KMS-11 (cell line): ENCODE data around the gene CTBP1.
"Not testable (repeated sequence)": the region's sequence is repeated elsewhere in the genome, so short reads cannot be mapped to it uniquely, and the experiment has no call there.

ENCODE experiments used
- H2AFZ ChIP-seq: fragments of 200-600 bp; sonication (generic); 2 replicates; pipeline ENCODE4 v1.6.1; 2016; ENCODE audit warnings: antibody characterized with exemption, mixed run types, low read depth
- H3K27ac ChIP-seq: fragments of 200-600 bp; sonication (generic); 2 replicates; pipeline ENCODE4 v1.6.1; 2016; ENCODE audit warnings: mild to moderate bottlenecking, mixed run types
- H3K27me3 ChIP-seq: fragments of 200-600 bp; sonication (generic); 2 replicates; pipeline ENCODE4 v1.6.1; 2017; ENCODE audit warnings: mild to moderate bottlenecking, low read depth, mixed run types, moderate library complexity; ENCODE audit not compliant: insufficient read depth
- H3K36me3 ChIP-seq: fragments of 200-600 bp; sonication (generic); 2 replicates; pipeline ENCODE4 v1.6.1; 2017; ENCODE audit warnings: mild to moderate bottlenecking, mixed run types; ENCODE audit not compliant: insufficient read depth
- H3K4me1 ChIP-seq: fragments of 200-600 bp; sonication (generic); 2 replicates; pipeline ENCODE4 v1.6.1; 2016; ENCODE audit warnings: mild to moderate bottlenecking, low read depth, mixed run types; ENCODE audit not compliant: poor library complexity, severe bottlenecking
- H3K4me2 ChIP-seq: fragments of 200-600 bp; sonication (generic); 2 replicates; pipeline ENCODE4 v1.7.0; 2016; ENCODE audit warnings: mild to moderate bottlenecking, mixed run types
- H3K4me3 ChIP-seq: fragments of 200-600 bp; sonication (generic); IDR thresholded peaks from 2 replicates; pipeline ENCODE4 v1.6.1; 2017; ENCODE audit warnings: low read depth, low read length, mixed read lengths; ENCODE audit not compliant: insufficient read depth
- H3K79me2 ChIP-seq: fragments of 200-600 bp; sonication (generic); 2 replicates; pipeline ENCODE4 v1.6.1; 2016; ENCODE audit warnings: low read depth, mixed run types; ENCODE audit not compliant: insufficient read depth
- H3K9ac ChIP-seq: fragments of 200-600 bp; sonication (generic); 2 replicates; pipeline ENCODE4 v1.6.1; 2016; ENCODE audit warnings: mild to moderate bottlenecking, mixed run types
- H4K20me1 ChIP-seq: fragments of 200-600 bp; sonication (generic); 2 replicates; pipeline ENCODE4 v1.6.1; 2016; ENCODE audit warnings: mild to moderate bottlenecking, mixed run types; ENCODE audit not compliant: insufficient read depth
- TF ChIP-seq, protein P1 (sequence below): fragments of 200-600 bp; sonication (generic); conservative IDR thresholded peaks from 2 replicates; pipeline ENCODE4 v1.6.1; 2017; ENCODE audit warnings: low read depth, mild to moderate bottlenecking, antibody characterized with exemption, low read length, moderate library complexity, mixed read lengths

CTBP1 gene

GRCh38 chr4:1239141-1239949 lies 9.6 kb downstream of the CTBP1 start:
- Histone ChIP-seq H3K4me2 (no peak overlapping the region), H3K79me2 (peaks cover 23% of the 10 kb centered on the region), H3K27ac (no peak overlapping the region), H3K36me3 (no peaks in the 10 kb centered on the region), H3K4me3 (no peak overlapping the region), H3K4me1 (no peaks in the 10 kb centered on the region), H2AFZ (no peak overlapping the region), H3K27me3 (no peaks in the 10 kb centered on the region), H4K20me1 (no peaks in the 10 kb centered on the region), H3K9ac (no peak overlapping the region)
- TF ChIP-seq, protein P1, sequence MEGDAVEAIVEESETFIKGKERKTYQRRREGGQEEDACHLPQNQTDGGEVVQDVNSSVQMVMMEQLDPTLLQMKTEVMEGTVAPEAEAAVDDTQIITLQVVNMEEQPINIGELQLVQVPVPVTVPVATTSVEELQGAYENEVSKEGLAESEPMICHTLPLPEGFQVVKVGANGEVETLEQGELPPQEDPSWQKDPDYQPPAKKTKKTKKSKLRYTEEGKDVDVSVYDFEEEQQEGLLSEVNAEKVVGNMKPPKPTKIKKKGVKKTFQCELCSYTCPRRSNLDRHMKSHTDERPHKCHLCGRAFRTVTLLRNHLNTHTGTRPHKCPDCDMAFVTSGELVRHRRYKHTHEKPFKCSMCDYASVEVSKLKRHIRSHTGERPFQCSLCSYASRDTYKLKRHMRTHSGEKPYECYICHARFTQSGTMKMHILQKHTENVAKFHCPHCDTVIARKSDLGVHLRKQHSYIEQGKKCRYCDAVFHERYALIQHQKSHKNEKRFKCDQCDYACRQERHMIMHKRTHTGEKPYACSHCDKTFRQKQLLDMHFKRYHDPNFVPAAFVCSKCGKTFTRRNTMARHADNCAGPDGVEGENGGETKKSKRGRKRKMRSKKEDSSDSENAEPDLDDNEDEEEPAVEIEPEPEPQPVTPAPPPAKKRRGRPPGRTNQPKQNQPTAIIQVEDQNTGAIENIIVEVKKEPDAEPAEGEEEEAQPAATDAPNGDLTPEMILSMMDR, result no peak

DNA sequence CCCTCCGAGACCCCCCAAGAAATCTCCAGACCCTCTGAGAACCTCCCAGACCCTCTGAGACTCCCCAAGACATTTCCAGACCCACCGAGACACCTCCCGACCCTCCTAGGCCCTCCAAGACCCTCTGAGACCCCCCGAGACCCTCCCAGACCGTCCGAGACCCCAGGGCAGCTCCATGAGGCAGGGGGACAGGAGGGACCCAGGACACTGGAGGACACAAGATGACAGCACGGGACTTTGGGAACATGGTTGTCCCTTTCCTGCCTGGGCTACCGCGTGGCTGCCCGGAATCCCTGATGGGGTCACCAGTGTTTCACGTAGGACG lies 10.3 kb downstream of the CTBP1 start:
- no peak overlapping the region for H3K4me2 ChIP-seq
- no peaks in the 10 kb centered on the region for H3K27me3 ChIP-seq
- no peak overlapping the region for H3K27ac ChIP-seq
- H4K20me1 ChIP-seq, result no peaks in the 10 kb centered on the region
- H3K4me1 ChIP-seq, result no peaks in the 10 kb centered on the region
- H3K9ac ChIP-seq, result no peak overlapping the region
- H3K4me3 ChIP-seq, result no peak overlapping the region
- peaks cover 17% of the 10 kb centered on the region; the same call in 1 of the 2 replicates for H3K79me2 ChIP-seq
- TF ChIP-seq, protein P1, result no peak
- no peak overlapping the region for H2AFZ ChIP-seq
- H3K36me3 ChIP-seq, result no peaks in the 10 kb centered on the region

DNA sequence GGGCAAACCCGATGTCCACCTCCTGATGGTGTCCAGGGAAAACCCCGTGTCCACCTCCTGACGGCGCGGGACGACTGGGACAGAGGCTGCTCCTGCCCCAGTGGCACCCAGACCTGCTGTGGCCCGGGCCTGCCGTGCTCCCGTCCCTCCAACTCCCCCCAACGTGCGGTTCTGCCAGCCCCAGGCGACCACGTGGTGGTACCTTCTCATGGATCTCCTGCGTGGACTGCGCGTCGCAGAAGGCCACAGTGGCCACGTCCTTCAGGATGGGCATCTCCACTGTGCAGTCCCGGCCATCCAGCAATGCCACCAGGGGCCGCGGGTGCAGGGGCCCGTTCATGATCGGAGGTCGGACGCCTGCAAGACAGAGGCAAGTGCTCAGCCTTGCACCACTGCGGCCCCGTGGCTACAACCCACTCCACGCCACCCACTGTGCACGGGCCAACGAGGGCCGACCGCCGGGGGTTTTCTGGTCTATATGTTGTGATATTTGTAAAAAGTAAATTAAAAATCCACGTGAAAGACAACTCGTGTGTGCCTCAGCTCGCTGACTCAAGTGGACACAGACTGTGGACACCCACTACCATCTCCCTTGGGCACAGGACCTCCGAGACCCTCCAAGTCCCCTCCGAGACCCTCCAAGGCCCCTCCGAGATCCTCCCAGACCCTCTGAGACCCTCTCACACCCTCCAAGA lies 10.8 kb downstream of the CTBP1 start:
- Histone ChIP-seq H3K27me3 (no peaks in the 10 kb centered on the region), H3K4me1 (no peaks in the 10 kb centered on the region), H3K4me3 (no peak overlapping the region), H3K4me2 (no peak overlapping the region), H3K36me3 (no peaks in the 10 kb centered on the region), H3K9ac (no peak overlapping the region), H4K20me1 (no peaks in the 10 kb centered on the region), H3K27ac (no peak overlapping the region), H2AFZ (no peak overlapping the region), H3K79me2 (peaks cover 12% of the 10 kb centered on the region; the same call in 1 of the 2 replicates)
- TF ChIP-seq, protein P1, result no peak

DNA sequence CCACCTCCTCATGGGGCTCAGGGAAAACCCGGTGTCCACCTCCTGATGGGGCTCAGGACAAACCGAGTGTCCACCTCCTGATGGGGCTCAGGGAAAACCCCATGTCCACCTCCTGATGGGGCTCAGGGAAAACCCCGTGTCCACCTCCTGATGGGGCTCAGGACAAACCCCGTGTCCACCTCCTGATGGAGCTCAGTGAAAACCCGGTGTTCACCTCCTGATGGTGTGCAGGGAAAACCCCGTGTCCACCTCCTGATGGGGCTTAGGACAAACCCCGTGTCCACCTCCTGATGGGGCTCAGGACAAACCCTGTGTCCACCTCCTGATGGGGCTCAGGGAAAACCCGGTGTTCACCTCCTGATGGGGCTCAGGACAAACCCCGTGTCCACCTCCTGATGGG lies 11.7 kb downstream of the CTBP1 start:
- H3K9ac ChIP-seq, H3K79me2 ChIP-seq, H3K4me2 ChIP-seq, H2AFZ ChIP-seq, H3K4me1 ChIP-seq, H3K4me3 ChIP-seq, H4K20me1 ChIP-seq, H3K27ac ChIP-seq, H3K27me3 ChIP-seq, H3K36me3 ChIP-seq: not testable (repeated sequence)

DNA sequence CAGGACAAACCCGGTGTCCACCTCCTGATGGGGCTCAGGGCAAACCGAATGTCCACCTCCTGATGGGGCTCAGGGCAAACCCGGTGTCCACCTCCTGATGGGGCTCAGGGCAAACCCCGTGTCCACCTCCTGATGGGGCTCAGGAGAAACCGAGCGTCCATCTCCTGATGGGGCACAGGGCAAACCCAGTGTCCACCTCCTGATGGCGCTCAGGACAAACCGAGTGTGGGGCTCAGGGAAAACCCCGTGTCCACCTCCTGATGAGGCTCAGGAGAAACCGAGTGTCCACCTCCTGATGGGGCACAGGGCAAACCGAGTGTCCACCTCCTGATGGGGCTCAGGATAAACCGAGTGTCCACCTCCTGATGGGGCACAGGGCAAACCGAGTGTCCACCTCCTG lies 12.1 kb downstream of the CTBP1 start:
- not testable (repeated sequence) for H3K9ac ChIP-seq, H3K79me2 ChIP-seq, H3K27me3 ChIP-seq, H3K36me3 ChIP-seq, H3K4me3 ChIP-seq, H2AFZ ChIP-seq, H4K20me1 ChIP-seq, H3K4me2 ChIP-seq, H3K4me1 ChIP-seq, H3K27ac ChIP-seq
